Activated CD4-positive, CD25-positive, alpha-beta regulatory T cell treated with anti-CD3 and anti-CD28 coated beads, Interleukin-2, amount 50 U/mL, for 72 hours (primary cell): ENCODE measurements around the gene ATN1.
A peak's percentile ranks its signal among the peaks of the same experiment; 100 is the strongest.

Experiments
- DNase-seq: peaks from one replicate; pipeline ENCODE4 v3.0.0; 2021

Gene ATN1

DNA sequence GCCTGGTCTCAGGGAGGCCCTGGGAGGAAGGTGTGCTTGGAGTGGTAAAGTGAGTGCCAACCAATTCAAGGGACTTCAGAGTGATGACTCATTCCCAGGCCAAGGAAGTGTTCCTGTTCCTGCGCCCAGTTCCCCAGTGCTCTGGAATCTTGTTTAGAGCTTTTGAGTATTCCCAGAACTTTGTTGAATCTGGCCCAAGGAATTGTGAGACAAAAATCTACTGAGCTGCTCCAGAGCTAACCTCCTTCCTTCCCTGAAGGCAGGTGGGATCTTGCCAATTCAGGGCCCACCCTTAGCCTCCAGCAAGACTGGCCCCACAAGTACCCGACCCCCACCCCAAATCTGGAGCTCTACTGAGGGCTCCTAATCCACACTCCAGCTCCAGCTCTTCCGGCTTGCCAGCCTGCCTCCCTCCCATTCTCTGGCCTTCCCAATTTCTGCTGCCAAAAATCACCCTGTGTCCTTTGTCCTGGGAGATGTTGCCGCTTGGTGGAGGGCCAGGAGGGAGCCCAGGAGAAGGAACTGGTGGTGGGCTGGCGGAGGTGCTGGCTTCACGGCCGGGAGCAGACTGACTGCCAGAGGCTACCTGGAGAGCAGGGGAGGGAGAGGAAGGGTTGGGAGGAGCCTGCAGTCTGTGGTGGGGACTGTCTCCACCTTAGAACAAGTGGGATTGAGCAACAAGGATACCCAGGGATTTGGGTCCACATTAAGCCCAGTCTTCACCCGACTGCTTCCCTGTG is 2.0 kb upstream of the ATN1 start:
- DNase-seq = no peak

DNA sequence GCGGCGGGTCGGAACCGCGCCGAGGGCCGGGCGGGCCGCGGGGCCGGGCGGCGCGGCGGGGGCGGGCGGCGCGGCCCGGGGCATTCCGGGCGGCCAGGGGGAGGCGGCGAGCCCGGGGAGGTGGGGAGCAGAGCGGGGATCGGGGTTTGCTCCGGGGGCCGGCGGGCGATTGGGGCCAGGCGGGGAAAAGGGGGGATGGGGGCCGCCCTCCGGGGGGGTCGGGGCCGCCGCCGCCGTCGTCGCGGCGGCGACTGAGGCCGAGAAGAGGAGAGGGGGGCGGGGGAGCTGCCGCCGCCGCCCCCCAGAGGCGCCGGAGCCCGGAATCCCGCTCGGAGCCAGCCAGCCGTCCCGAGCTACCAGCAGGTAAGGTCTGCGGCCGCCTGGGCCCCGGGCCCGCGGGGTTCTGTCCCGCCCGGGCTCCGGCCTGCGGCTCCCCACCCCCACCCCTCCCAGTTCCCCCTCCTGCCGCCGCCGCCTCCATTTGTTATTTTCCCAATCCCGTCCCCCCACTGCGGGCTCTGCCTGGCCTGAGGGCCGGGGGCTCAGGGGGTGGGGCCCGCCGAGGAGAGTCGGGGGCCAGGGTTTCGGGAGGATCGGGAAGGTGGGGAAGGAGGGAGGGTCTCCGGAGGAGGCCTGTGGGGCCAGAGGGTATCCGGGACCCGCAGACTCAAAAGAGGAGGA is 403 bp downstream of the ATN1 start:
- no peak for DNase-seq

DNA sequence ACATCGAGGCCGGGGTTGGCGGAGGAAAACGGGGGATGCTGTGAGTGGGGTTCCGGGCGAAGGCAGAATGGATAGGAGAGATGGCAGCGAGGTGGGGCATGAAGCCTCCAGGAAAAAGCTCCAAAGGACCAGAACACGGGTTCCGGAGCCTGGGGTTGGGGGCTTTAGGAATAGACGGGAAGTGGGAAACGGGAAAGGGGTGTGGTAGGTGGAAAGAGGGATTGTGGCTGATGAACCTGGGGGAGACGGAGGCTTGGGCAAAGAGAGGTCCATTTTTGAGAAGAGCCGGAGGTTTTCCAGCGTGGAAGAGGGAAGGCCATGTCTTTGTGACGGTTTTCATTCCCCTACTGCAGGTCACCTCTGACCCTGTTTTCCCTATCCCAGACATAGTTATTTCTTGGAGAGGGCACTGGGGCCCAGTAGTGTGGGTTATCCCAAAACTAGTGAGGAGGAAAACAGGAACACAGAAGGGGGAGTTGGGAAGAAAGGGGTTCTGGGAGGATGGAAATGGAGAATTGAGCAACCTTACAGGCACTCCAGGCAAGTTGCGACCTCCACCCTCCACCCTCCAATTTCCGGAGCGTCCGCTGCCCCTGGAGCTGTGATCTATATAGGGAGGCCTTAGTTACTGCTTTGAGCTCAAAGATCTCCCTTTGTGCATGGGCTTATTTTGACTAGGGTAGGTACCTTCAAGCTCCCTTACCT is 1.1 kb downstream of the ATN1 start:
- DNase-seq = no peak

DNA sequence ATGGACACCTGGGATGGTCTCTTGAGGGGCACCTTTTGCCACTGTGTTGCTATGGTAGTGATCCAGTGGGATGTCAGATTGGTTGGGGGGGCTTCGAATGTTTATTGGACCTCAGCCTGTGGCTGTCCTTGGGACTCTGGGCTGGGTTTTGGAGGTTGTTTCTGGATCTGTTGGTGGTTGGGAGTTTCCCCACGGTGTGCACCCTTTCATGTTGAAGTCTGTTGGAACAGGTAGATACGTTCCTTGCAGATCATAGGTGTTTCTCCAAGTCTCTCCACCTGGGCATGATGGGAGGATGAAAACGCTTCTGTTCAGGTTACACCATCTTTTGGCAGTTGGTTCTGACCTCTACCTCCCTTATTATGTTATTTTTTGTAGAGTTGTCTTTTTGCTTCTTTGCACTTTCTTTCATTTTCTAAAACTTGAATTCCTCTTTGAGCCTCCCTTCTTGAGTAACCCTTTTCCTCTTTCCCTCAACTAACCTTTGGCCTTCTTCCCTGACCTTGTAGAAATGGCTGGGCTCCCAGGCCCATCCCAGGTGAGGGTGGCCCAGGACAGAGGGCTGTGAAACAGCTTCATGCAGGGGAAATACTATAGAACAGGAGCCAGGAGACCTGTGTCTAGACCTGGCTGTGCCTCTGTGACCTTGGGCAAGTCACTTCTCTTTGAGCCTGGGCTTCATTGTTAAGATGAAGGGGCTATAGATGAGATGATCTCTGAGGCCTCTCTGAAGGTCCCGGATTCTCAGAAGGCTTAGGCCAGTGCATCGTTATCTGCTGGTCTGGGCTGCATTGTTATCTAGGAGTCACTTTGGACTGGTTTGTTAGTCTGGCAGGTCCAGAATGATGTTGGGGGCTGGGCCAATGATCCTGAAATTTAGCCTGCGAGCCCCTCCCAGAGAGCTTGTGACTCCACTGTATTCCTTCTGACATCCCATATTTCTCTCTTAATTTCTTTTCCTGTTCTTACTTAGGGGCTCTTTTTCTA is 2.0 kb downstream of the ATN1 start:
- DNase-seq = no peak

DNA sequence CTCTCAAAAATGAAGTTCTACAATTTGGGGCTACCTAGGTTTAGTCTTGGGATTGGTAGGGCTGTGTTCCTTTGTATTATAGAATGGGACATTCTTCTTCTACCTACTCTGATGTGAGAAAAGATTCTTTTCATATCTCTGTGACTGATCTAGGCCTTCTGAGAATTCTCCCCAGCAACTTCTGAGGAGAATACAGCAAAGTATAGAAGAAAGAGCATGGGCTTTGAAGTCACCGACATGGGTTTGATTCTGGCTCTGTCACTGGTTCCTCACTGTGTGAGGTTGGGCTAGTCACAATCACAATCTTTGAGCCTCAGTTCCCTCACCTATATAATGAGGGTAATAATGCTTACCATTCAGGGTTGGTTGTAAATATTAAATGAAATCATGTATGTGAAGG is 5.0 kb downstream of the ATN1 start:
- no peak for DNase-seq

DNA sequence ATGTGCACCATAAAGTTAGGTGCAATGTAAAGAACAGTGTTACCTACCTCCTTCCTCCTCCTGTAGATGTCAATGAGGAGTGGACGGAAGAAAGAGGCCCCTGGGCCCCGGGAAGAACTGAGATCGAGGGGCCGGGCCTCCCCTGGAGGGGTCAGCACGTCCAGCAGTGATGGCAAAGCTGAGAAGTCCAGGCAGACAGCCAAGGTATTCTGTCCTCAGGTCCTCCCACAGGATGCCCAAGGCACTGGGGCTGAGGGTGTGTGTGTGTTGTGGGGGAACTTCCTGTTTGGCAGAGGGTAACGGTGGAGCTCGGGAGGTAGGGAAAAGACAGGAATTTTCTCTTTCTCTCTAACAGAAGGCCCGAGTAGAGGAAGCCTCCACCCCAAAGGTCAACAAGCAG is 6.4 kb downstream of the ATN1 start:
- no peak for DNase-seq

DNA sequence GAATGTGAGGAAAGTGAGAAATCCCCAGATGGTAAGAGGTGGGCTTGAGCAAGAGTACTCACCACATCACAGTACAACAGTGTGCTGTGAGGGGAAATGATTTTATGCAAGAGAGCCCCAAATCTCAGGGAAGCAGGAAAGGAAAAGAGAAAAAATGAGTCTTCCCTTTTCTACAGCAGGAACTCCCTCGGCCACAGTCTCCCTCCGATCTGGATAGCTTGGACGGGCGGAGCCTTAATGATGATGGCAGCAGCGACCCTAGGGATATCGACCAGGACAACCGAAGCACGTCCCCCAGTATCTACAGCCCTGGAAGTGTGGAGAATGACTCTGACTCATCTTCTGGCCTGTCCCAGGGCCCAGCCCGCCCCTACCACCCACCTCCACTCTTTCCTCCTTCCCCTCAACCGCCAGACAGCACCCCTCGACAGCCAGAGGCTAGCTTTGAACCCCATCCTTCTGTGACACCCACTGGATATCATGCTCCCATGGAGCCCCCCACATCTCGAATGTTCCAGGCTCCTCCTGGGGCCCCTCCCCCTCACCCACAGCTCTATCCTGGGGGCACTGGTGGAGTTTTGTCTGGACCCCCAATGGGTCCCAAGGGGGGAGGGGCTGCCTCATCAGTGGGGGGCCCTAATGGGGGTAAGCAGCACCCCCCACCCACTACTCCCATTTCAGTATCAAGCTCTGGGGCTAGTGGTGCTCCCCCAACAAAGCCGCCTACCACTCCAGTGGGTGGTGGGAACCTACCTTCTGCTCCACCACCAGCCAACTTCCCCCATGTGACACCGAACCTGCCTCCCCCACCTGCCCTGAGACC is 7.8 kb downstream of the ATN1 start:
- no peak for DNase-seq

DNA sequence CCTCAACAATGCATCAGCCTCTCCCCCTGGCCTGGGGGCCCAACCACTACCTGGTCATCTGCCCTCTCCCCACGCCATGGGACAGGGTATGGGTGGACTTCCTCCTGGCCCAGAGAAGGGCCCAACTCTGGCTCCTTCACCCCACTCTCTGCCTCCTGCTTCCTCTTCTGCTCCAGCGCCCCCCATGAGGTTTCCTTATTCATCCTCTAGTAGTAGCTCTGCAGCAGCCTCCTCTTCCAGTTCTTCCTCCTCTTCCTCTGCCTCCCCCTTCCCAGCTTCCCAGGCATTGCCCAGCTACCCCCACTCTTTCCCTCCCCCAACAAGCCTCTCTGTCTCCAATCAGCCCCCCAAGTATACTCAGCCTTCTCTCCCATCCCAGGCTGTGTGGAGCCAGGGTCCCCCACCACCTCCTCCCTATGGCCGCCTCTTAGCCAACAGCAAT is 8.5 kb downstream of the ATN1 start:
- DNase-seq = no peak

DNA sequence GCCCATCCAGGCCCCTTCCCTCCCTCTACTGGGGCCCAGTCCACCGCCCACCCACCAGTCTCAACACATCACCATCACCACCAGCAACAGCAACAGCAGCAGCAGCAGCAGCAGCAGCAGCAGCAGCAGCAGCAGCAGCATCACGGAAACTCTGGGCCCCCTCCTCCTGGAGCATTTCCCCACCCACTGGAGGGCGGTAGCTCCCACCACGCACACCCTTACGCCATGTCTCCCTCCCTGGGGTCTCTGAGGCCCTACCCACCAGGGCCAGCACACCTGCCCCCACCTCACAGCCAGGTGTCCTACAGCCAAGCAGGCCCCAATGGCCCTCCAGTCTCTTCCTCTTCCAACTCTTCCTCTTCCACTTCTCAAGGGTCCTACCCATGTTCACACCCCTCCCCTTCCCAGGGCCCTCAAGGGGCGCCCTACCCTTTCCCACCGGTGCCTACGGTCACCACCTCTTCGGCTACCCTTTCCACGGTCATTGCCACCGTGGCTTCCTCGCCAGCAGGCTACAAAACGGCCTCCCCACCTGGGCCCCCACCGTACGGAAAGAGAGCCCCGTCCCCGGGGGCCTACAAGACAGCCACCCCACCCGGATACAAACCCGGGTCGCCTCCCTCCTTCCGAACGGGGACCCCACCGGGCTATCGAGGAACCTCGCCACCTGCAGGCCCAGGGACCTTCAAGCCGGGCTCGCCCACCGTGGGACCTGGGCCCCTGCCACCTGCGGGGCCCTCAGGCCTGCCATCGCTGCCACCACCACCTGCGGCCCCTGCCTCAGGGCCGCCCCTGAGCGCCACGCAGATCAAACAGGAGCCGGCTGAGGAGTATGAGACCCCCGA is 9.1 kb downstream of the ATN1 start:
- DNase-seq = peak; percentile 49

DNA sequence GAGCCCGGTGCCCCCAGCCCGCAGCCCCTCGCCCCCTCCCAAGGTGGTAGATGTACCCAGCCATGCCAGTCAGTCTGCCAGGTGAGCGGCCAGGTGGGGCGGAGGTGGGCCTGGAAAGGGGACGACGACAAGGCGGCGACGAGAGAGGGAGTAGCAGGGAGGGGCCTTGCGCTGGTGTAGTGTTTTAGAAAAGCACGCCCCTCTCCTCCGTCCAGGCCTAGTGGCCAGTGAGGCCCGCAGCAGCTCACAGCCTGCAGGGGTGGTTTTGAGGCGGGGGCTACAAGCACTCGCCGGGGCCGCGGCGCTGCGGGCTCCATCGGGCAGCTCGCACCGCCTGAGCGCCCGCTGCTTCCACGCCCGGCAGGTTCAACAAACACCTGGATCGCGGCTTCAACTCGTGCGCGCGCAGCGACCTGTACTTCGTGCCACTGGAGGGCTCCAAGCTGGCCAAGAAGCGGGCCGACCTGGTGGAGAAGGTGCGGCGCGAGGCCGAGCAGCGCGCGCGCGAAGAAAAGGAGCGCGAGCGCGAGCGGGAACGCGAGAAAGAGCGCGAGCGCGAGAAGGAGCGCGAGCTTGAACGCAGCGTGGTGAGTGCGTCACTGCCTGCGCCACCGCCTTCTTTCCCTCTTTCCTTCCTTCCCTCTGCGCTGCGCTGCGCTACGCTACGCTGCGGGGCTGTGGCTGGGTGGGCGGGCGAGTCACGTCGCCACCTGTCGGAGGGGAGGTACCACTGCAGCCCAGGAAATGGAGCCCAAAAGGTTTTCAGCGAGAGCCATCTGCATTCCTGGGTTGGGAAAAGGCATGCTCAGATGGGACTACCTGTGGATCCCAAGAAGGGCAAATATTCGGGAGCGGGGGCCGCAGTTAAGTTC is 10.0 kb downstream of the ATN1 start:
- DNase-seq = peak; percentile 93

DNA sequence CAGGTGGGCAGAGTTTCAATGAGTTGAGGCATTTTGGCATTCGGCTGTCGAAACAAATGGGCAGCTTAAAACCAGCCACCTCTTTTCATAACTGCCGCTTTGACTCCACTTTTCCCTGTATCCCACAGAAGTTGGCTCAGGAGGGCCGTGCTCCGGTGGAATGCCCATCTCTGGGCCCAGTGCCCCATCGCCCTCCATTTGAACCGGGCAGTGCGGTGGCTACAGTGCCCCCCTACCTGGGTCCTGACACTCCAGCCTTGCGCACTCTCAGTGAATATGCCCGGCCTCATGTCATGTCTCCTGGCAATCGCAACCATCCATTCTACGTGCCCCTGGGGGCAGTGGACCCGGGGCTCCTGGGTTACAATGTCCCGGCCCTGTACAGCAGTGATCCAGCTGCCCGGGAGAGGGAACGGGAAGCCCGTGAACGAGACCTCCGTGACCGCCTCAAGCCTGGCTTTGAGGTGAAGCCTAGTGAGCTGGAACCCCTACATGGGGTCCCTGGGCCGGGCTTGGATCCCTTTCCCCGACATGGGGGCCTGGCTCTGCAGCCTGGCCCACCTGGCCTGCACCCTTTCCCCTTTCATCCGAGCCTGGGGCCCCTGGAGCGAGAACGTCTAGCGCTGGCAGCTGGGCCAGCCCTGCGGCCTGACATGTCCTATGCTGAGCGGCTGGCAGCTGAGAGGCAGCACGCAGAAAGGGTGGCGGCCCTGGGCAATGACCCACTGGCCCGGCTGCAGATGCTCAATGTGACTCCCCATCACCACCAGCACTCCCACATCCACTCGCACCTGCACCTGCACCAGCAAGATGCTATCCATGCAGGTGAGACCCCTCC is 10.8 kb downstream of the ATN1 start:
- DNase-seq = no peak

DNA sequence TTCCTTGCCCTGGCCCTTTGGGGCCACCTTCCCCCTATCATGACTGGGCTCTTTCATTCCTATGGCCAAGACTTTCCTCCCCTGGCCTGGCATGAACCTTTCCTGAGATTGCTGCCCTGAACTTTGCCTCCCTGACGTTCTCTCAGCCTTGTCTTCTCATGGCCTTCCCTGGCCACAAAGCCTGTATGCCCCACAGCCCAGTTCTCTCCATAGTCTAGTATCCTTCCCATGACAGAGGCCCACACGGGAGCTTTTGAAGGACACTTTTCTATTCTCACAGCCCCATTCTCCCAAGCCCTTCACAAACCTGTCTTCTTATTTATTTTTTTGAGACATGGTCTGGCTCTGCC is 11.4 kb downstream of the ATN1 start:
- DNase-seq = no peak

DNA sequence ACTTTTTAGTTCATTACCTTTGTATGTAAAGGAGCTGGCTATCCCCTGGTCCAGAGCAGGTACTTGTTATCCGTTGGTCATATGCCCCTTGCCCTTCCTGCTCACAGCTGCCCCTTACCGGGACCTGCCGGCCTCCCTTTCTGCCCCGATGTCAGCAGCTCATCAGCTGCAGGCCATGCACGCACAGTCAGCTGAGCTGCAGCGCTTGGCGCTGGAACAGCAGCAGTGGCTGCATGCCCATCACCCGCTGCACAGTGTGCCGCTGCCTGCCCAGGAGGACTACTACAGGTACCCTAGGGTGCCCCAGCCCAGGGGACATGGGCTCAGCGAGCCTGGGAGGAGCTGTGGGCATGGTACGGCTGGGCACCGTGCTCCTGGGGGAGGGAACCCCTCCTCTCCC is 13.5 kb downstream of the ATN1 start:
- no peak for DNase-seq

DNA sequence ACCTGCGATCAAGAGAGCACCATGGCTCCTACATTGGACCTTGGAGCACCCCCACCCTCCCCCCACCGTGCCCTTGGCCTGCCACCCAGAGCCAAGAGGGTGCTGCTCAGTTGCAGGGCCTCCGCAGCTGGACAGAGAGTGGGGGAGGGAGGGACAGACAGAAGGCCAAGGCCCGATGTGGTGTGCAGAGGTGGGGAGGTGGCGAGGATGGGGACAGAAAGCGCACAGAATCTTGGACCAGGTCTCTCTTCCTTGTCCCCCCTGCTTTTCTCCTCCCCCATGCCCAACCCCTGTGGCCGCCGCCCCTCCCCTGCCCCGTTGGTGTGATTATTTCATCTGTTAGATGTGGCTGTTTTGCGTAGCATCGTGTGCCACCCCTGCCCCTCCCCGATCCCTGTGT is 14.0 kb downstream of the ATN1 start:
- no peak for DNase-seq

DNA sequence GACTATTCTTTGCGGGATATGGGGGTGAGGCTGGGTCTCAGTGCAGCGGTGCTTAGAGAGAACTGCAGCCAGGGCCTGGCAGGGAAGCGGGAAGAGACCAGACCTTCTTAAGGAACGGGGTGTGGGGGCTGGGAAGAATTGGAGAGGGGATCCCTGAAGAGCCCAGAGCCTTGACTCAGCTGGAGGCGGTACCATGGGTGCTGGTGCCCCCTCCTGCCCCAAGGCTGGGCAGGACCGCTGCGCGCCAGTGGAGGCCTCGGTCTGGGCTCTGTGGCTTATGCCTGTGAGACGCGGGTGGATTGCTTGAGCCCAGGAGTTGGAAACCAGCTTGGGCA is 14.5 kb downstream of the ATN1 start:
- DNase-seq = no peak

DNA sequence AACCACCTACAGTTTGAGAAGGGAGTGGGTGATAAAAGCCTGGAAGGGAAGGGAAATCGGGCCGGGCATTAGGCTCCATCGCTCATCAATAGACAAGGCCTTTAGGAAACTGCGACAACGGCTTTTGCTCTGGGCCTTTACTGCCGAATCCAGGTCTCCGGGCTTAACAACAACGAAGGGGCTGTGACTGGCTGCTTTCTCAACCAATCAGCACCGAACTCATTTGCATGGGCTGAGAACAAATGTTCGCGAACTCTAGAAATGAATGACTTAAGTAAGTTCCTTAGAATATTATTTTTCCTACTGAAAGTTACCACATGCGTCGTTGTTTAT is 15.6 kb downstream of the ATN1 start:
- peak; percentile 65 for DNase-seq

DNA sequence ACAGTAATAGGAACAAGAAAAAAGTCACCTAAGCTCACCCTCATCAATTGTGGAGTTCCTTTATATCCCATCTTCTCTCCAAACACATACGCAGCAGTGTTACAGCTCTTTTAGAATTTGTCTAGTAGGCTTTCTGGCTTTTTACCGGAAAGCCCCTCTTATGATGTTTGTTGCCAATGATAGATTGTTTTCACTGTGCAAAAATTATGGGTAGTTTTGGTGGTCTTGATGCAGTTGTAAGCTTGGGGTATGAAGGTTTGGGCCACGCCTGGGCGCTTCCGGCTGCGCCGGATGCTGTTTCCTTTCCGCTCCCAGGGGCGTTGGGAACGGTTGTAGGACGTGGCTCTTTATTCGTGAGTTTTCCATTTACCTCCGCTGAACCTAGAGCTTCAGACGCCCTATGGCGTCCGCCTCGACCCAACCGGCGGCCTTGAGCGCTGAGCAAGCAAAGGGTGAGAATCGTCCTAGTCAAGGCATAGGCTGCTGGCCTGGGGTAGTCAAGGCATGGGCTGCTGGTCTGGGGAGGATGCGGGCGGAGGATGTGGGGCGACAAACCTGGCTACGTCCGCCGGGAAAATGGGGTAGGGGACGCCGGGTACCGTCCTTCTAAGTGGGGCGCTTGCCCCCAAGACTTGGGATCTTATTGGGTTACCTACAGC is 16.1 kb downstream of the ATN1 start, which contains the start of the genes C12orf57 and RNU7-1:
Gene C12orf57 (plus strand): TSS at position 301 of the 659 bp plus-strand sequence. CDS start 100 bp downstream, at position 401.
Gene RNU7-1 (plus strand): TSS at position 95 of the 659 bp plus-strand sequence.
- DNase-seq = peak; percentile 79

DNA sequence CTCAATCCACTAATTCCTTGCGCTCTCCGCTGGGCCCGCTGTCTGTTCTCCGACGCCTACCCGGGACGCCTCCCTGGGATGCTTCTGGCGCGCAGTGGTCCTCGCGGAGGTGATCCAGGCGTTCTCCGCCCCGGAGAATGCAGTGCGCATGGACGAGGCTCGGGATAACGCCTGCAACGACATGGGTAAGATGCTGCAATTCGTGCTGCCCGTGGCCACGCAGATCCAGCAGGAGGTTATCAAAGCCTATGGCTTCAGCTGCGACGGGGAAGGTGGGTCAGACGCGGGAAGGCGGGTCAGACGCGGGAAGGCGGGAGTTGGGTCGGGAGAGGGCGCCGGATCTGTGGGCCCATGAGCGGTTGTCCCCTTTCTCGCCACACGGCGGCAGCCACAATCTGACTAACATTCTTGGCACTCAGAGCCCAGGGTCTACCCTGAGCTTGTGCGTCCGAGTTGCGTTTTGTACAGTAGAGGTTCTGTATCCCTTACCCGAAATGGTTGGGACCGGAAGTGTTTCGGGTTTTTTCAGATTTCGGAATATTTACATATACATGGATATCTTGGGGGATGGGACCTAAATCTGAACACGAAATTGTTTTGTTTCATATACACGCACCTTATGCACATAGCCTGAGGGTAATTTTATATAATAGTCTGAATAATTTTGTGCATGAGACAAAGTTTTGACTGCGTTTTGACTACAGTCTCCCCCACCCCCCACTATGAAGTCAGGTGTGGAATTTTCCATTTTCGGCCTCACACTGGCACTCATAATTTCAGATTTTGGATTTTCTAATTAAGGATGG is 16.8 kb downstream of the ATN1 start:
- peak; percentile 86 for DNase-seq
